Activated effector memory CD4-positive, alpha-beta T cell treated with Interleukin-2 at 50 U/mL for 16 hours (primary cell): ENCODE measurements around the gene OR6N2.

ENCODE experiments used
- DNase-seq: peaks from one replicate; pipeline ENCODE4 v3.0.0-alpha.2; 2020

Gene OR6N2

GRCh38 chr1:158752155-158752712 is 28.8 kb downstream of the OR6N2 start:
- DNase-seq = no peak

GRCh38 chr1:158735848-158736247 is 45.2 kb downstream of the OR6N2 start:
- no peak for DNase-seq

GRCh38 chr1:158732524-158732923 is 48.5 kb downstream of the OR6N2 start:
- no peak for DNase-seq

GRCh38 chr1:158731707-158732106 is 49.3 kb downstream of the OR6N2 start:
- DNase-seq = no peak

GRCh38 chr1:158730453-158730852 is 50.6 kb downstream of the OR6N2 start:
- no peak for DNase-seq

GRCh38 chr1:158728510-158729225 is 52.3 kb downstream of the OR6N2 start:
- no peak for DNase-seq

- DNase-seq = no peak
Observed at GRCh38 chr1:158724442-158724841, 56.6 kb downstream of the OR6N2 start.
